Subcutaneous preadipocyte (primary cell): ENCODE data around the gene SERAC1. TPM values are rescaled to one million over a fixed set of nuclear protein-coding genes. Genes with fewer than 3 reads are reported as not detected.

ENCODE experiments used
- total RNA-seq: library from RNA; depleted of rRNA; stranded (reverse); fragments of >200 nt; gene quantifications from 2 replicates; pipeline ENCODE4 v1.2.3, GENCODE V29; 2012

SERAC1 gene
- total RNA-seq: 4.3 and 4.4 TPM in 2 replicates

GRCh38 chr6:158168040-158168289 is at the start of gene SERAC1:
Gene SERAC1 (minus strand): TSS chr6:158168262. CDS start chr6:158158363, 9,899 bp downstream.

Other genes with a start within 250 kb of the SERAC1 start
- gene SYNJ2, start 186.4 kb downstream of the SERAC1 start, total RNA-seq: 30.1 and 45.5 TPM in 2 replicates
- gene GTF2H5, start 88 bp upstream of the SERAC1 start, total RNA-seq: 3.1 and 4.8 TPM in 2 replicates
- gene TULP4, start 144.2 kb upstream of the SERAC1 start, total RNA-seq: 84.1 and 97.4 TPM in 2 replicates